ENCODE data around the gene TARBP1.

The TARBP1 gene

GRCh38 chr1:234484218-234484617, 5.2 kb upstream of the TARBP1 start:
- no peak for DNase-seq (ENCODE audit: low read depth in 2 of 2)

DNA sequence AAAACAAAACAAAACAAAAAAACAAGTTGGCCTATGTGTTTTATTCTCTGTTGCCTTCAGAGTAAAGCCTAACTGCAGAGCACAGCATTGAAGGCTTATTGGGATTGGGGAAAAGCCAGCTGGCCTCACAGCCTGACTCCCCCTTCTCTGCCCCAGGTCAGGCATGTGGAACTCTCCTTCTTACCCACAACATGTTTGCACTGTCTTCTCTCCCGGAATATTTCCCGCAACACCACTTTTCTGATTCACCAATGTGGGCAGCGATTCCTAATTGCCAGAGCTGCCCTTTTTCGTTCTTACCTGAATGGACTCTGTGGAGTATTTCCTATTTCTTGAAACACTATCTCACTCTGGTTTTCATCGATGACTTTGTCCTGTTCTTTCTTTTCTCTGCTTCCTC, 2.8 kb upstream of the TARBP1 start:
- no peak for DNase-seq (ENCODE audit: low read depth in 2 of 2)

DNA sequence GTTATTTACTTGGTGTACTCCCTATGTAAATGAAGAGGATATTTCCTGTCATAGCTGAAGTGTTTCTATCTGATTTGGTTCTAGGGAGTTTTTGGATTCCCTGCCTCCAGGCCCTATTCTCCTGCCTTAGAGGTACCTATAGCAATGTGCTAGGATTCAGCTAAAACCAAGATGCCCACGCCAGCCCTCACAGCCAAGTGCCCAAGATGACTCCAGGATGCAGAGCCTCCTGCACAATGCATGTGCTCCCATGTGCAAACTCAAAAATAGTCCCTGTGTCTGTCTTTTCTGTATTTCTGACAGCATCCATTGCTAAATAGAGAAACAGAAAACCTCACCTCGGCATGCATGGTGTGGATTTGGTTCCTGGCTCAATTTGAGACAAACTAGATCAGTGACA, 887 bp upstream of the TARBP1 start:
- DNase-seq (ENCODE audit: low read depth in 2 of 2), result no peak

DNA sequence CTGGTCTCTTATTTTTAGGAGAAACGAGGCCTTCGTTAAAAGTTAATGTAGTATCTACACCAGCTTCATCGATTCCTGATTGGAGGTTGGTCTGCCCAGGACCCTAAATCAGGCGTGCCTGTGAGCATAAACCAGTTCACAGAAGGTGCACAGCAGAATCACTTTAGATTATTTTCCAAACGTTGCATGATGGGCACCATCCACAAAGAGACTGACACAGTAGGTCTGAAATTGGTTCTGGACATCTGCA, 256 bp upstream of the TARBP1 start:
- no peak for DNase-seq (ENCODE audit: low read depth in 2 of 2)

DNA sequence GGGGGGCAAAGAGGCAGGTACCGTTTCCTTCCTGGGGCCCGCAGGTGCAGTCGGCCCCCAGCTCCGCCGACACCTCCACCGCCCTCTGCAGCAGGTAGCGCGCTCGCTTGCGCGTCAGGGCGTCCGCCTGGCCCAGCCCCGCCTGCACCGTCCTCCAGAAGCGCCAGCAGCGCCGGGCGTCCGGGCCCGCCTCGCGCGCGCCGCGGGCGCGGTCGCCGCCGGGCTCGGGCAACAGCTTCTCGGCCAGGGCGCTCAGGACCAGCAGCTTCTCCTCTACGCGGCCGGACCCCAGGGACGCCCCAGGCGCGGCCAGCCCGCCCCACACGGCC, 863 bp downstream of the TARBP1 start:
- DNase-seq (ENCODE audit: low read depth in 2 of 2), result no peak

- no peak for DNase-seq (ENCODE audit: low read depth in 2 of 2)
These were observed 1.4 kb downstream of the TARBP1 start for GRCh38 chr1:234477386-234478151.

DNA sequence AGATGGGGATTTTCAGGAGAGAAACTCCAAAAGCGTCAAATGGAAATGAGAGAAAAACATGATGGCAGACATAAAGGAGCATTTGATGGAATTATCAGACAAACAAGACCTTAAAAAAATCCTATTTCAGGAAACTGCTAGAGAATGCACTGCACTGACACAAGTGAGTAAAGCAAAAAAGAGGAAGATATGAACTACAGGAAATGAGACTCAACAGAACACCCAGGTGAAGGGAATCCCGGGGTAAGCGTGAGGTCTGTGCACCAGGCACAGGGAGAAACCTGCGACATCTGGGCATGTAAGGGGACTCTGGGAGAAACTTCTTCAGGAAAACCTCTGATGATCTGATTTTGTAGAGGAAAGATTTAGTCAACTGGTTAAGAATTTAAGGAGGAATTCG, 2.8 kb downstream of the TARBP1 start:
- DNase-seq (ENCODE audit: low read depth in 2 of 2), result no peak

DNA sequence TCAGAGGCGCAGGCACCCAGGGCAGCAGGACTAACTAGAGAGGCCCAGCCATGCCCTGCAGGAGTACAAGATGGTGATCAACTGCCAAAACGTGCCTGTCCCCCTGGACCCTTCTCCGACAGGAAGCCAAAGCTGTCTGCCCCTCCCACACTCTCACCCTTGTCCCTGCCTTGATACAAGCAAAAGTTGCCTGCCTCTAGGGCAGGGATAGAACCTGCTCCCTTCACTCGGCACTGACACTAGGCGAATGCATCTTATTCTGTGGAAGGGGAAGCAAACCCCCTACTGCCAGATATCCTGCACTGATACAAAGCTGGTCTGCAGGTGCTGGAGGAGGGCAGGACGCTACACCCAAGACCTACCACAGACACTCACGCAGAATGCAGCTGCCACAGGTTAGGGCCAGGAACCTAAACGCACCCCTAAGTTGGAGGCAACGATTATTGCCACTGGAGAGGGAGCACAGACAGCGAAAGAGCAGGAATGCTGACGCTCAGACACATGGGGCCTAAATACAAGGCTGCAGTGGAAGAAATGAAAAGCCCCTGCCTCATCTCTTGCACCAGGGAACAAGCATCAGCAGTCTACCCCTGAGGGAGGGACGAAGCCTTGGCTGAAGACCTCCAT, 3.7 kb downstream of the TARBP1 start:
- no peak for DNase-seq (ENCODE audit: low read depth in 2 of 2)

DNA sequence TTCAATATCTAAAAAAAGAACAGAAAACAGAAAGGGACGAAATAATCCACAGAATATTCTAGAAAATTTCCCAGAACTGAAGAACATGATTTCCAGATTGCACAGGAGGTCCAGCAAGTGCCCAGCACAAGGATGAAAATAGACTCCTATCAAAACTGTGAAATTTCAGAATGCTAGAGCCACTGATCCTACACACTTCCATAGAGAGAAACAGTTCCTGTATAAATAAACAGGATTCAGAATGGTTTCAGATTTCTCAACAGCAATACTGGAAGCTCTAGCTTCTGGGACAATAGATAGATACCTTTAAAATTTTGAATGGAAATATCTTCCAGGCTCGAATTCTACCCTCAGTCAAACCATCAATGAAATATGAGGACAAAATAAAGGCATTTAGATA, 4.6 kb downstream of the TARBP1 start:
- no peak for DNase-seq (ENCODE audit: low read depth in 2 of 2)

- no peak for DNase-seq (ENCODE audit: low read depth in 2 of 2)
These were observed 5.9 kb downstream of the TARBP1 start for GRCh38 chr1:234473118-234473517.

GRCh38 chr1:234469376-234469775, 9.6 kb downstream of the TARBP1 start:
- no peak for DNase-seq (ENCODE audit: low read depth in 2 of 2)

DNA sequence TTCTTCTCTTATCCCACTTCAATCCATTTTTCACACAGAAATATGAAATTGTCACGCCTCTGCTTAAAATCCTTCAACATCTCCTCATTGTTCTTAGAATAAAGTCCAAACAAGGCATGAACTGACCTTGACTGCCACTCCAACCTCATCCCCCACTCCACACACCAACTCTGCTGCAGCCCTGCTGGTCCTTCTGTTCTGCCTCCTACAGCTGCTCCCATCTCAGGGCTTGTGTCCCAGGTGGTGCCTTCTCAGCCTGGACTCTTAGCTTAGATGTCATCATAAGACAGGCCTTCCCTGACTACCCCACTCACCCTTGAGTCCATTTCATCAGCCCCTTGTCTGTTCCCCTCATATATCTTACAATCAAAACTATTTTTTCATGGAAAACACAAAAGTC, 10.4 kb downstream of the TARBP1 start:
- DNase-seq (ENCODE audit: low read depth in 2 of 2), result no peak

GRCh38 chr1:234467821-234468220, 11.2 kb downstream of the TARBP1 start:
- DNase-seq (ENCODE audit: low read depth in 2 of 2), result no peak

DNA sequence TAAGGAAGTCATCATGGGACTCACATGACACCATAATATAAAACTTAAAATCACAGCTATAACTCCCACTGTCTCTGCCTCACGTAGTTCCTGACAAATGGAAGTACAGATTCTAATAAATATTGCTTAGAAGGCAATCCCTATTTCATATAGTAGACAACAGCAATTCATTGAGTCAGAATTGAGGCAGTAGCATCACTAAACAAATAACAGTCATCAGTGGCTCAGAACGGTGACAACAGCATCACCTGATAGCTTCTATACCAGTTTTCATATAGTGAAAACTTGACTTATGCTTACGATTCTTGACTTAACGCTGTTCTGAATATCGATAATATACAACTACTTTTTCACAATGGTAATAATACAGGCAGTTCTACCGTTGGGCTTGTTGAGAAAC, 12.0 kb downstream of the TARBP1 start:
- DNase-seq (ENCODE audit: low read depth in 2 of 2), result no peak

- DNase-seq (ENCODE audit: low read depth in 2 of 2), result no peak
These were observed 15.2 kb downstream of the TARBP1 start for GRCh38 chr1:234463749-234464148.

- no peak for DNase-seq (ENCODE audit: low read depth in 2 of 2)
These were observed 18.3 kb downstream of the TARBP1 start for GRCh38 chr1:234460652-234461051.

DNA sequence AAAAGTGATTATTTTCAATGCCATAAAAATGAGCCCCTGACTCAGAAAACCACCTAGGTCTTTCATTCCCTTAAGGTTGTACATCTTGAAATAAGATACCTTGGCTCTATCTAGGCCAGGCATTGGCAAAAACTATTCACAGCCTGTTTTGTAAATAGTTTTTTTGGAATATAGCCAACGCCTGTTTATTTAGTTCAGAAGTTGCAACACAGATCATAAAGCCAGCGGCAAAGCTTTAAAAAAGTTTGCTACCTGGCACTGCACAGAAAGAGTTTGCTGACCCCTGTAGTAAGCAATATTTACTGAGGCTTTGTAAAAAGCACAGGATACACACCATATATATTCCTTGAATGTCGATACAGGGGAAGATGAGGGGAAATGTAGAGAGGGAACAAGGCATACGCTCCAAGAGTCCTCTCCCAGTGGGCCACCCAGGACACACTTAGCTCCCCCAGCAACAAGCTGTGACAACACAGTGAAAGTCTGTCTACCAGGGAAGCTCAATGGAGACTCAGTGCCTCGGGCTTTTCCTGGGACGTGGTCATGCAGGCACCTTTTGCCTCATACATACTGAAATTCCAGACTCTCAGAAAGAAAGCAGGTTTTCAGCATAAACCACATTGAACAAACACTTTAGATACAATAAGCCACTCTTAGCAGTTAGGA, 20.5 kb downstream of the TARBP1 start:
- DNase-seq (ENCODE audit: low read depth in 2 of 2), result no peak

- DNase-seq (ENCODE audit: low read depth in 2 of 2), result no peak
These were observed 24.1 kb downstream of the TARBP1 start for GRCh38 chr1:234454926-234455325.

GRCh38 chr1:234452406-234452965, 26.5 kb downstream of the TARBP1 start:
- DNase-seq (ENCODE audit: low read depth in 2 of 2), result no peak

DNA sequence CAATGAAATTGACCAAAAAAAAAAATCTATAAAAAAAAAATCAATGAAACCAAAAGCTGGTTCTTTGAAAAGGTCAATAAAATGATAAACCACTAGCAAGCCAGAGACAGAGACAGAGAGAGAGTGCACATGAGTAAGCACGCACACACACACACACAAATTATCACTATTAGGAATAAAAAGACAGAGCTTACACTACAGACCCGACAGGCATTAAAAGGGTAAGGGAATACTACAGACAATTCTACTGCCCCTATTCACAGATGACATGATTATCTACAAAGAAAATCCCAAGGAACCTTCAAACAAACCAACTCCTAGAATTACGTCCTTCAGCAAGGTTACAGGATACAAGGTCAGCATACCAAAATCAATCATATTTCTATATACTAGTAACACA, 38.6 kb downstream of the TARBP1 start:
- no peak for DNase-seq (ENCODE audit: low read depth in 2 of 2)

DNA sequence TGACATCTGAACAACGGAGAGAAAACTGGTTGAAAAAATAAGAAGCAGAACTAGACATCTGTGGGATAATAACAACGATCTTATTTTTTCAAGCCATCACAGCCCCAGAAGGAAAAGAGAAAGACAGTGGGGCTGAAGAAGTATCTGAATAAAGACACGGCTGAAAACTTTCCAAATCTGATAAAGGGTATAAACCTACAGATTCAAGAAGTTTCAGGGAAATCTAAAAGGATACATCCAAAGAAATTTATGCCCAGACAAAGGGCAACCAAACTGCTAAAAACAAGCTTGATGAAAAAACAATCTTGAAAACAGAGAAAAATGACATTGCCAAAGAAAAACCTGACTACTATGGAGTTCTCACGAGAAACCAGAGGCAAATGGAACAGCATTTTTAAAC, 40.4 kb downstream of the TARBP1 start:
- no peak for DNase-seq (ENCODE audit: low read depth in 2 of 2)

- DNase-seq (ENCODE audit: low read depth in 2 of 2), result no peak
These were observed 41.4 kb downstream of the TARBP1 start for GRCh38 chr1:234437423-234438171.

- no peak for DNase-seq (ENCODE audit: low read depth in 2 of 2)
These were observed 43.4 kb downstream of the TARBP1 start for GRCh38 chr1:234435620-234436019.

Data from fibroblast of skin of left quadriceps (primary cell).